GM19372 (cell line): ENCODE data around the gene TMEM203.

Experiments
- ATAC-seq: cut with Tn5 transposase; IDR thresholded peaks from one replicate; pipeline ENCODE4 v1.9.1; 2021; ENCODE audit warnings: mild to moderate bottlenecking, low read depth, moderate library complexity; ENCODE audit not compliant: unreplicated experiment

Gene TMEM203

GRCh38 chr9:137182836-137183235, 22.6 kb downstream of the TMEM203 start:
- no peak for ATAC-seq

- no peak for ATAC-seq
These were observed 23.8 kb downstream of the TMEM203 start for GRCh38 chr9:137181680-137182079.

- no peak for ATAC-seq
These were observed 25.0 kb downstream of the TMEM203 start for GRCh38 chr9:137180491-137180890.

- no peak for ATAC-seq
These were observed 25.7 kb downstream of the TMEM203 start for GRCh38 chr9:137179761-137180160.

- no peak for ATAC-seq
These were observed 26.4 kb downstream of the TMEM203 start for GRCh38 chr9:137178939-137179630.

- no peak for ATAC-seq
These were observed 27.1 kb downstream of the TMEM203 start for GRCh38 chr9:137178201-137178938.

GRCh38 chr9:137176302-137177182, 28.9 kb downstream of the TMEM203 start:
- ATAC-seq = no peak

GRCh38 chr9:137175345-137175961, 30.0 kb downstream of the TMEM203 start:
- ATAC-seq = no peak

GRCh38 chr9:137174722-137175293, 30.6 kb downstream of the TMEM203 start:
- no peak for ATAC-seq

GRCh38 chr9:137173796-137174664, 31.4 kb downstream of the TMEM203 start:
- ATAC-seq = no peak

GRCh38 chr9:137172901-137173795, 32.3 kb downstream of the TMEM203 start:
- ATAC-seq = no peak

GRCh38 chr9:137171149-137171900, 34.1 kb downstream of the TMEM203 start:
- ATAC-seq = no peak

GRCh38 chr9:137170486-137171148, 34.8 kb downstream of the TMEM203 start:
- ATAC-seq = no peak

- no peak for ATAC-seq
These were observed 35.5 kb downstream of the TMEM203 start, which contains the start of gene LRRC26 for GRCh38 chr9:137169896-137170358. Gene LRRC26 (minus strand): TSS chr9:137170051. CDS start chr9:137169943, 108 bp downstream.

- no peak for ATAC-seq
These were observed 36.3 kb downstream of the TMEM203 start for GRCh38 chr9:137168904-137169856.

GRCh38 chr9:137168573-137168903, 36.9 kb downstream of the TMEM203 start:
- ATAC-seq = no peak
